ENCODE measurements around the gene EMC8. TPM values are rescaled to one million over a fixed set of nuclear protein-coding genes. Genes with fewer than 3 reads are reported as not detected.

The EMC8 gene
- polyA plus RNA-seq, 1 of the 3 experiments (the other 2 are of a cell fraction): 45.9 TPM

DNA sequence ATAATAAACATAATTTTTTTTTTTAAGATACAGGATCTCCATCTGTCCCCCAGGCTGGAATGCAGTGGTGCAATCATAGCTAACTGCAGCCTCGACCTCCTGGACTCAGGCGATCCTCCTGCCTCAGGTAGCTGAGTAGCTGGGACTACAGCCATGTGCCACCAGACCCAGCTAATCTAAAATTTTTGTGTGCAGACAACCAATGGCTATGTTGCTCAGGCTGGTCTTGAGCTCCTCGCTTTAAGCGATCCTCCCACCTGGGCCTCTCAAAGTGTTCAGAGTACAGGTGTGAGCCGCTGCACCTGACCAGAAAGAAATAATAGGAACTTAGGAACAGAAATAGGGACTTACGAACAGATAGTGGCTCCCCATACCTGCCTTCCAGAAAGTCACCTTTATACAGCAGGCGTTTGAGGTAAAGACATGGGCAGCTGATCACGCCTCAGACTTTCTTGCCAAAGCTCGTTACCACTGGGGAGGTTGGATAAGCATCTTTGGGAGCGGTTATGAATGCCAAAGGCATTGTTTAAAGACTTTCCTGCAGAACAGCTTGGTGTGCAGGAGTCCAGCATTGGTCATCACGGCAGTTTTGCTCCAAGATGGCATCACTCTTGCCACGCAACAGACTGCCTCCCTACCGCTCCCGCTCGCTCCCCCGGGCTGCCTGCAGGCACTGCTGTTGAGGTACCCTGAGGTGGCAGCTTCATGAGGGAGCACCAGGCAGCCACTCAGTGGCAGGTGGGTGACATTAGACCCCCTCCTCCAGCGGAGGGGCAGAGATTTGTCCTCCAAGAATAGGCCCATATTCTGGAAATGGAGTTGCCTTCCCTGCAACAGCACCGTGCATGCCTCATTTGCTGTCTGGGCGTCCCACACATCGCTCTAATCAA is 13.7 kb upstream of the EMC8 start:
- no peaks in the 10 kb centered on the region for H4K20me1 ChIP-seq (ENCODE audit: insufficient read depth)
- TF ChIP-seq CHD2 (IDR thresholded peaks at IDR 0.05; ENCODE audit: low read length, partially characterized antibody) (no peak), RCOR1 (IDR thresholded peaks at IDR 0.05; ENCODE audit: low read length) (no peak)
- TF ChIP-seq, protein P1, sequence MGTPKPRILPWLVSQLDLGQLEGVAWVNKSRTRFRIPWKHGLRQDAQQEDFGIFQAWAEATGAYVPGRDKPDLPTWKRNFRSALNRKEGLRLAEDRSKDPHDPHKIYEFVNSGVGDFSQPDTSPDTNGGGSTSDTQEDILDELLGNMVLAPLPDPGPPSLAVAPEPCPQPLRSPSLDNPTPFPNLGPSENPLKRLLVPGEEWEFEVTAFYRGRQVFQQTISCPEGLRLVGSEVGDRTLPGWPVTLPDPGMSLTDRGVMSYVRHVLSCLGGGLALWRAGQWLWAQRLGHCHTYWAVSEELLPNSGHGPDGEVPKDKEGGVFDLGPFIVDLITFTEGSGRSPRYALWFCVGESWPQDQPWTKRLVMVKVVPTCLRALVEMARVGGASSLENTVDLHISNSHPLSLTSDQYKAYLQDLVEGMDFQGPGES (IDR thresholded peaks at IDR 0.05; ENCODE audit: low read depth, low read length): no peak
- no peaks in the 10 kb centered on the region for H3K79me2 ChIP-seq (ENCODE audit: insufficient read depth)
- no peak overlapping the region for H2AFZ ChIP-seq (ENCODE audit: low read depth)
- ChIA-PET POLR2A (no interaction called here), CTCF (interaction anchor here (0.7 to 3.7 kb wide), 4 partner anchors 8 to 203 kb away, joined by 3 to 32 read pairs (median 4); no protein-coding TSS in a partner anchor)
- no peak for DNase-seq
- no peak overlapping the region for H3K9ac ChIP-seq
- H3K9me3 ChIP-seq: no peaks in the 10 kb centered on the region
- H3K27me3 ChIP-seq (ENCODE audit: insufficient read depth): peaks cover 59% of the 10 kb centered on the region
- peak overlapping the region; percentile 67; the same call in 1 of the 2 replicates for H3K4me2 ChIP-seq
- no peak overlapping the region for H3K27ac ChIP-seq (ENCODE audit: low read depth in 2 of 2, low read length in 1 of 2)
- H3F3A ChIP-seq (replicated peaks; ENCODE audit: insufficient read depth): no peaks in the 10 kb centered on the region
- H3K9me2 ChIP-seq: no peaks in the 10 kb centered on the region
- 49% methylated on average over 16 of the region's 20 CpGs for WGBS (ENCODE audit: low lambda C conversion rate)
- H3K4me1 ChIP-seq (ENCODE audit: control insufficient read depth in 1 of 2, insufficient read depth in 2 of 2, low read depth in 1 of 2, low read length in 1 of 2): no peaks in the 10 kb centered on the region
- no peak overlapping the region for H3K4me3 ChIP-seq (ENCODE audit: low read depth in 2 of 2, low read length in 1 of 2)
- no peaks in the 10 kb centered on the region for H3K36me3 ChIP-seq (replicated peaks in 1 of 2; ENCODE audit: control insufficient read depth in 1 of 2, insufficient read depth in 2 of 2, low read length in 1 of 2)

- Histone ChIP-seq H4K20me1 (ENCODE audit: insufficient read depth) (no peaks in the 10 kb centered on the region), H2AFZ (ENCODE audit: low read depth) (peak overlapping the region; percentile 52; the same call in 1 of the 2 replicates), H3F3A (replicated peaks; ENCODE audit: insufficient read depth) (no peaks in the 10 kb centered on the region), H3K9me2 (no peaks in the 10 kb centered on the region), H3K27ac (ENCODE audit: low read depth in 2 of 2, low read length in 1 of 2) (no peak overlapping the region), H3K4me3 (ENCODE audit: low read depth in 2 of 2, low read length in 1 of 2) (peak overlapping the region; percentile 11 to 19; a peak in 3 of 4 replicates), H3K36me3 (replicated peaks in 1 of 2; ENCODE audit: control insufficient read depth in 1 of 2, insufficient read depth in 2 of 2, low read length in 1 of 2) (no peaks in the 10 kb centered on the region), H3K4me2 (peak overlapping the region; percentile 67; the same call in 1 of the 2 replicates), H3K27me3 (ENCODE audit: insufficient read depth) (peaks cover 50% of the 10 kb centered on the region), H3K4me1 (ENCODE audit: control insufficient read depth in 1 of 2, insufficient read depth in 2 of 2, low read depth in 1 of 2, low read length in 1 of 2) (no peaks in the 10 kb centered on the region), H3K9me3 (no peaks in the 10 kb centered on the region), H3K9ac (no peak overlapping the region), H3K79me2 (ENCODE audit: insufficient read depth) (no peaks in the 10 kb centered on the region)
- WGBS (ENCODE audit: low lambda C conversion rate): 14% methylated on average over 32 of the region's 37 CpGs
- DNase-seq: no peak
- TF ChIP-seq RXRA (IDR thresholded peaks at IDR 0.05; ENCODE audit: borderline replicate concordance, low read depth) (no peak), RFX5 (IDR thresholded peaks at IDR 0.05; ENCODE audit: low read length) (no peak), YY1 (IDR thresholded peaks at IDR 0.05; ENCODE audit: low read depth) (no peak), JUND (IDR thresholded peaks at IDR 0.05) (no peak), RCOR1 (IDR thresholded peaks at IDR 0.05; ENCODE audit: low read length) (no peak), TAF1 (IDR thresholded peaks at IDR 0.05; ENCODE audit: borderline replicate concordance, low read depth, low read length) (no peak), TEAD4 (IDR thresholded peaks at IDR 0.05; ENCODE audit: borderline replicate concordance, insufficient read depth) (no peak), POLR2AphosphoS5 (IDR thresholded peaks at IDR 0.05; ENCODE audit: low read depth, low read length) (no peak), SMC3 (IDR thresholded peaks at IDR 0.05; ENCODE audit: low read depth, low read length) (no peak), FOXM1 (IDR thresholded peaks at IDR 0.05; ENCODE audit: low read depth) (no peak), ELF1 (IDR thresholded peaks at IDR 0.05) (no peak)
- TF ChIP-seq, protein P2, sequence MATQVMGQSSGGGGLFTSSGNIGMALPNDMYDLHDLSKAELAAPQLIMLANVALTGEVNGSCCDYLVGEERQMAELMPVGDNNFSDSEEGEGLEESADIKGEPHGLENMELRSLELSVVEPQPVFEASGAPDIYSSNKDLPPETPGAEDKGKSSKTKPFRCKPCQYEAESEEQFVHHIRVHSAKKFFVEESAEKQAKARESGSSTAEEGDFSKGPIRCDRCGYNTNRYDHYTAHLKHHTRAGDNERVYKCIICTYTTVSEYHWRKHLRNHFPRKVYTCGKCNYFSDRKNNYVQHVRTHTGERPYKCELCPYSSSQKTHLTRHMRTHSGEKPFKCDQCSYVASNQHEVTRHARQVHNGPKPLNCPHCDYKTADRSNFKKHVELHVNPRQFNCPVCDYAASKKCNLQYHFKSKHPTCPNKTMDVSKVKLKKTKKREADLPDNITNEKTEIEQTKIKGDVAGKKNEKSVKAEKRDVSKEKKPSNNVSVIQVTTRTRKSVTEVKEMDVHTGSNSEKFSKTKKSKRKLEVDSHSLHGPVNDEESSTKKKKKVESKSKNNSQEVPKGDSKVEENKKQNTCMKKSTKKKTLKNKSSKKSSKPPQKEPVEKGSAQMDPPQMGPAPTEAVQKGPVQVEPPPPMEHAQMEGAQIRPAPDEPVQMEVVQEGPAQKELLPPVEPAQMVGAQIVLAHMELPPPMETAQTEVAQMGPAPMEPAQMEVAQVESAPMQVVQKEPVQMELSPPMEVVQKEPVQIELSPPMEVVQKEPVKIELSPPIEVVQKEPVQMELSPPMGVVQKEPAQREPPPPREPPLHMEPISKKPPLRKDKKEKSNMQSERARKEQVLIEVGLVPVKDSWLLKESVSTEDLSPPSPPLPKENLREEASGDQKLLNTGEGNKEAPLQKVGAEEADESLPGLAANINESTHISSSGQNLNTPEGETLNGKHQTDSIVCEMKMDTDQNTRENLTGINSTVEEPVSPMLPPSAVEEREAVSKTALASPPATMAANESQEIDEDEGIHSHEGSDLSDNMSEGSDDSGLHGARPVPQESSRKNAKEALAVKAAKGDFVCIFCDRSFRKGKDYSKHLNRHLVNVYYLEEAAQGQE (IDR thresholded peaks at IDR 0.05; ENCODE audit: low read depth, low read length): no peak
- TF ChIP-seq, protein P3, sequence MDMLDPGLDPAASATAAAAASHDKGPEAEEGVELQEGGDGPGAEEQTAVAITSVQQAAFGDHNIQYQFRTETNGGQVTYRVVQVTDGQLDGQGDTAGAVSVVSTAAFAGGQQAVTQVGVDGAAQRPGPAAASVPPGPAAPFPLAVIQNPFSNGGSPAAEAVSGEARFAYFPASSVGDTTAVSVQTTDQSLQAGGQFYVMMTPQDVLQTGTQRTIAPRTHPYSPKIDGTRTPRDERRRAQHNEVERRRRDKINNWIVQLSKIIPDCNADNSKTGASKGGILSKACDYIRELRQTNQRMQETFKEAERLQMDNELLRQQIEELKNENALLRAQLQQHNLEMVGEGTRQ (IDR thresholded peaks at IDR 0.05; ENCODE audit: borderline replicate concordance, low read depth, low read length): no peak
- POLR2A ChIA-PET: interaction anchor here (0.7 kb wide), 1 partner anchor 113 kb away, joined by 3 read pairs; no protein-coding TSS in a partner anchor
- CTCF ChIA-PET: interaction anchor here (0.7 to 3.7 kb wide), 4 partner anchors 9 to 204 kb away, joined by 3 to 32 read pairs (median 4); no protein-coding TSS in a partner anchor
Measured at GRCh38 chr16:85812031-85812807, 12.9 kb upstream of the EMC8 start.
